Gastroesophageal sphincter (tissue), 3 donors: ENCODE results near the gene PHRF1.

ENCODE experiments used
- CTCF ChIP-seq, 4 experiments: fragments of 200-600 bp in 2 of 4; fragments of 450-650 bp in 2 of 4; sonication (generic) in 1 of 4; IDR thresholded peaks; one replicate each; pipeline ENCODE4 v1.5.1; 2017 to 2019; ENCODE audit warnings: antibody characterized with exemption in 4 of 4, mild to moderate bottlenecking in 2 of 4, moderate library complexity in 2 of 4
- EP300 ChIP-seq: sonication (generic); formaldehyde crosslinking; IDR thresholded peaks from one replicate; pipeline ENCODE4 v1.6.1; 2017; ENCODE audit warnings: antibody characterized with exemption, mild to moderate bottlenecking
- POLR2A ChIP-seq, 2 donors: fragments of 450-650 bp; IDR thresholded peaks; one replicate each; pipeline ENCODE4 v1.6.1; 2017; ENCODE audit warnings: antibody characterized with exemption in 2 of 2, mild to moderate bottlenecking in 2 of 2, moderate library complexity in 1 of 2

DNA sequence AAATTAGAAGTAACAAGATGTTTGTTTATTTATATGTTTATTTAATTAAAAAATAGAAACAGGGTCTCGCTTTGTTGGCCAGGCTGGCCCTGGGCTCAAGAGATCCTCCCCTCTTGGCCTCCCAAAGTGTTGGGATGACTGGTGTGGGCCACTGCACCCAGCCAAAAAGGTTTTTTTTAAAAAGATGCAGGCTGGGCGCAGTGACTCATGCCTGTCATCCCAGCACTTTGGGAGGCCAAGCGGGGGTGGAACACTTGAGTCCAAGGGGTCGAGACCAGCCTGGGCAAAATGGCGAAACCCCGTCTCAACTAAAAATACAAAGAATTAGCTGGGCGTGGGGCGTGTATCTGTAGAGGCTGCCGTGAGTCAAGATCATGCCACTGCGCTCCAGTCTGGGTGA, 74.2 kb downstream of the PHRF1 start:
- TF ChIP-seq CTCF (IDR thresholded peaks at IDR 0.05), result no peak
- TF ChIP-seq EP300, result no peak
- no peak for TF ChIP-seq POLR2A (IDR thresholded peaks at IDR 0.05)
